T-cell (primary cell): ENCODE results near the gene MBP. TPM values are rescaled to one million over a fixed set of nuclear protein-coding genes. Genes with fewer than 3 reads are reported as not detected.

Source experiments
- ATAC-seq, 4 experiments: fragments of 200-7000 bp in 3 of 4; fragments of 150-1000 bp in 1 of 4; cut with Tn5 transposase; replicated peaks in 1 of 4; 1 replicate in 3 of 4; 2 replicates in 1 of 4; pipeline ENCODE4 v1.10.0; 2021; ENCODE audit warnings: moderate library complexity in 3 of 4, mild to moderate bottlenecking in 2 of 4, moderate number of reproducible peaks in 1 of 4
- CTCF ChIA-PET, 2 donors: fragments of 300-600 bp; sonication (Branson Sonifier 250); formaldehyde crosslinking; loops; one replicate each; lab custom pipeline; 2022; ENCODE audit warnings: antibody characterized with exemption in 2 of 2; lab: Charles Lee
- POLR2A ChIA-PET, 2 donors: fragments of 300-600 bp; sonication (Branson Sonifier 250); formaldehyde crosslinking; loops; one replicate each; lab custom pipeline; 2022; ENCODE audit warnings: antibody characterized with exemption in 2 of 2; lab: Charles Lee
- DNase-seq, 35 experiments: peaks; one replicate each; pipeline versions ENCODE4 v3.0.0 to v3.0.0-alpha.2; 2013 to 2023
- H3K27ac ChIP-seq: one replicate; pipeline ENCODE4 v1.5.1; 2013; ENCODE audit warnings: low read length
- H3K27me3 ChIP-seq, 2 experiments: replicated peaks in 1 of 2; 1 replicate in 1 of 2; 2 replicates in 1 of 2; pipeline versions ENCODE4 v1.6.1 to v1.7.0; 2013; ENCODE audit warnings: low read length in 1 of 2, mixed read lengths in 1 of 2; ENCODE audit not compliant: control insufficient read depth in 2 of 2, insufficient read depth in 2 of 2; ENCODE audit errors: extremely low read depth in 1 of 2
- H3K36me3 ChIP-seq, 2 donors: 1 replicate in 1 of 2; 2 replicates in 1 of 2; pipeline versions ENCODE4 v1.6.1 to v1.7.0; 2013; ENCODE audit warnings: low read length in 1 of 2; ENCODE audit not compliant: control insufficient read depth in 2 of 2, insufficient read depth in 1 of 2; ENCODE audit errors: extremely low read depth in 1 of 2
- H3K4me1 ChIP-seq, 2 experiments: 1 replicate in 1 of 2; 2 replicates in 1 of 2; pipeline versions ENCODE4 v1.6.1 to v1.7.0; 2013; ENCODE audit warnings: low read length in 2 of 2, mixed read lengths in 1 of 2; ENCODE audit not compliant: insufficient read depth in 2 of 2, control insufficient read depth in 1 of 2; ENCODE audit errors: extremely low read depth in 1 of 2
- H3K4me3 ChIP-seq, 2 donors: 1 replicate in 1 of 2; 2 replicates in 1 of 2; pipeline versions ENCODE4 v1.5.1 to v1.7.0; 2013; ENCODE audit warnings: mild to moderate bottlenecking in 2 of 2, low read length in 1 of 2, moderate library complexity in 1 of 2; ENCODE audit not compliant: control insufficient read depth in 1 of 2; ENCODE audit errors: extremely low read depth in 1 of 2
- H3K9me3 ChIP-seq: 2 replicates; pipeline ENCODE4 v1.7.0; 2013
- H3K27ac Mint-ChIP-seq, 2 donors: one replicate each; pipeline ENCODE4 v1.8.0; 2020 to 2021; ENCODE audit warnings: mild to moderate bottlenecking in 2 of 2, mixed read lengths in 2 of 2
- H3K27me3 Mint-ChIP-seq, 2 donors: one replicate each; pipeline ENCODE4 v1.8.0; 2021 to 2022; ENCODE audit warnings: mixed read lengths in 2 of 2
- H3K36me3 Mint-ChIP-seq: one replicate; pipeline ENCODE4 v1.8.0; 2021; ENCODE audit warnings: mixed read lengths
- H3K4me1 Mint-ChIP-seq, 3 donors: one replicate each; pipeline ENCODE4 v1.8.0; 2020 to 2022; ENCODE audit warnings: mixed read lengths in 3 of 3, mild to moderate bottlenecking in 1 of 3
- H3K4me3 Mint-ChIP-seq, 3 donors: one replicate each; pipeline ENCODE4 v1.8.0; 2020 to 2022; ENCODE audit warnings: mild to moderate bottlenecking in 3 of 3, mixed read lengths in 3 of 3, moderate library complexity in 3 of 3
- H3K9me3 Mint-ChIP-seq, 3 donors: one replicate each; pipeline ENCODE4 v1.8.0; 2020 to 2022; ENCODE audit warnings: mixed read lengths in 3 of 3
- whole genome bisulfite sequencing: methylation state at CpG from one replicate; pipeline ENCODE4 v1.1.5; 2013; ENCODE audit warnings: missing lambda C conversion rate; ENCODE audit not compliant: insufficient coverage; 5-methylcytosine and 5-hydroxymethylcytosine counted together
- total RNA-seq, 35 experiments: library from RNA in 6 of 35; stranded (reverse) in 6 of 35; fragments of 120-200 nt in 1 of 35; gene quantifications; one replicate each; pipeline versions ENCODE4 v1.2.1 to v1.2.4 and lab custom pipeline; 2013 to 2026

MBP gene
- total RNA-seq, 5 donors from 2014 or later (not counting 1 experiment from before 2014, with no cell fraction given) = 114 to 185 (median 152) TPM

DNA sequence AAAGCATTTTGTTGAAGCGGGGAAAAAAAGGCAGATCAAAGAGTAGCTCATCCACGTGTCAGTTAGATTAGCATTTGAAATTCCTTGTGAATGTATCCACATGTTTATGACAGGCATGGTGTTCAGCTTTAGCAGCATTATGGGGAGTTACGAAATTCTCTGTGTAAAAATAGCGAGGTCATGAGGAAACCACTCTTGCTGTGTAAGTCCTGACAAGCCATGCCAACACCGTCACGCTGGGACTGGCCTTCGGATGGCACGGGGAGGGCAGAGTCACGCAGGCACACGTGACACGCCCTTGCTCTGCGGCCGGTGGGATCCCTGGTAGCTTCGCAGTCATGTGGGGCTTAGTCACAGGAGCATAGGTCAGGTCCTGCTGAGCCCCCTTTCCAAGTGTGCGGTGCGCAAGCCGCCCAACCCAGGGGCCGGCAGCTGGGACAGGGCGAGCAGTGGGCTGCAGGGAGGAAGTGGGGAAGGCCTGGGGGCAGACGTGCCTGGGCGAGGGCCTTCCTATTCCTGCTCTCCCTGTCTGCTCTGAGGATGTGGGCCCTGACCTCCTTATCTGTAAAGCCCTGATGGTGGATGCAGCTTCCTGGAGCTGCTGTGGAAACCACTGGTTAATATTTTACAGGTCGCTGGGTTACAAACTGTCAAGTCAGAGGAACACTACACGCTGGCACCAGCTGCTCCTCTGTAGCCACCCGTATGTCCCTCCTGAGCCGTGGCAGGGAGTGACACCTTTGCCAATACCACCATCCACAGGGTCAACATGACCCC is 18.0 kb downstream of the MBP start:
- Mint-ChIP-seq H3K36me3 (peaks cover 36% of the 10 kb centered on the region), H3K4me1 (peaks cover 86 to 92% (median 91%) of the 10 kb centered on the region in 3 donors), H3K9me3 (no peaks in the 10 kb centered on the region), H3K27ac (peak overlapping the region; percentile 89 to 90), H3K27me3 (no peaks in the 10 kb centered on the region), H3K4me3 (peak overlapping the region in 2 of 3 donors; percentile 9 to 54)
- no peaks in the 10 kb centered on the region for H3K9me3 ChIP-seq
- ATAC-seq (peak; percentile 32 to 55 (median 46)), DNase-seq (peak in 12 of 35 experiments; percentile 19 to 62 (median 38))
- 59% methylated on average over 15 of the region's 25 CpGs for WGBS
- no peaks in the 10 kb centered on the region for H3K27me3 ChIP-seq
- H3K36me3 ChIP-seq = peaks cover 5 to 55% of the 10 kb centered on the region in 2 donors
- peak overlapping the region; percentile 56 for H3K27ac ChIP-seq
- CTCF ChIA-PET = interaction anchor here in 1 of 2 donors (0.6 to 2.3 kb wide), 3 partner anchors 10 to 201 kb away, joined by 3 to 8 read pairs (median 6); no protein-coding TSS in a partner anchor
- H3K4me1 ChIP-seq = peaks cover 16 to 84% of the 10 kb centered on the region in 2 experiments
- POLR2A ChIA-PET = interaction anchor here (0.6 to 1.3 kb wide), 3 partner anchors 9 to 130 kb away, joined by 3 to 4 read pairs (median 4); no protein-coding TSS in a partner anchor
- H3K4me3 ChIP-seq = no peak overlapping the region

DNA sequence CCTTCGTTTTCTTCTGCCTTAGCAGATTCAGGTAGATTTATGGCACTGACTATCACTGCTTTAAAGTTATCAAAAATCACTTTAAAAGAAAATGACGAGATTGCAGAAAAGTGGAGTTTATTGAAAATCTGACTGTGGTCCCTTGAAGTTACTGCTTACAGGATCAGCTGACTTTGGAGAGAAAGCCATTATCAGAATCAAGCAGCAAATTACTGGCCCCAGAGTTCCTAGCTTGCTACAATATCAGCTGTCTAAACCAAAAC is 18.5 kb downstream of the MBP start:
- Histone ChIP-seq H3K27me3 (no peaks in the 10 kb centered on the region), H3K4me3 (no peak overlapping the region), H3K36me3 (peaks cover 2 to 50% of the 10 kb centered on the region in 2 donors), H3K27ac (peak overlapping the region; percentile 56), H3K4me1 (peaks cover 16 to 82% of the 10 kb centered on the region in 2 experiments), H3K9me3 (no peaks in the 10 kb centered on the region)
- peak in 1 of 35 experiments; percentile 0 for DNase-seq
- ATAC-seq = no peak
- no CpG with 5 or more reads among the region's 2 CpGs for WGBS
- Mint-ChIP-seq H3K27me3 (no peaks in the 10 kb centered on the region), H3K4me1 (peaks cover 86 to 92% (median 91%) of the 10 kb centered on the region in 3 donors), H3K4me3 (peak overlapping the region in 1 of 3 donors; percentile 54), H3K36me3 (peaks cover 36% of the 10 kb centered on the region), H3K27ac (peak overlapping the region; percentile 89 to 90), H3K9me3 (no peaks in the 10 kb centered on the region)
- POLR2A ChIA-PET = interaction anchor here in 1 of 2 donors (0.6 to 1.3 kb wide), 2 partner anchors 9 to 96 kb away, joined by 3 to 4 read pairs; no protein-coding TSS in a partner anchor
- CTCF ChIA-PET = interaction anchor here in 1 of 2 donors (0.6 to 2.3 kb wide), 3 partner anchors 10 to 201 kb away, joined by 3 to 8 read pairs (median 6); no protein-coding TSS in a partner anchor

DNA sequence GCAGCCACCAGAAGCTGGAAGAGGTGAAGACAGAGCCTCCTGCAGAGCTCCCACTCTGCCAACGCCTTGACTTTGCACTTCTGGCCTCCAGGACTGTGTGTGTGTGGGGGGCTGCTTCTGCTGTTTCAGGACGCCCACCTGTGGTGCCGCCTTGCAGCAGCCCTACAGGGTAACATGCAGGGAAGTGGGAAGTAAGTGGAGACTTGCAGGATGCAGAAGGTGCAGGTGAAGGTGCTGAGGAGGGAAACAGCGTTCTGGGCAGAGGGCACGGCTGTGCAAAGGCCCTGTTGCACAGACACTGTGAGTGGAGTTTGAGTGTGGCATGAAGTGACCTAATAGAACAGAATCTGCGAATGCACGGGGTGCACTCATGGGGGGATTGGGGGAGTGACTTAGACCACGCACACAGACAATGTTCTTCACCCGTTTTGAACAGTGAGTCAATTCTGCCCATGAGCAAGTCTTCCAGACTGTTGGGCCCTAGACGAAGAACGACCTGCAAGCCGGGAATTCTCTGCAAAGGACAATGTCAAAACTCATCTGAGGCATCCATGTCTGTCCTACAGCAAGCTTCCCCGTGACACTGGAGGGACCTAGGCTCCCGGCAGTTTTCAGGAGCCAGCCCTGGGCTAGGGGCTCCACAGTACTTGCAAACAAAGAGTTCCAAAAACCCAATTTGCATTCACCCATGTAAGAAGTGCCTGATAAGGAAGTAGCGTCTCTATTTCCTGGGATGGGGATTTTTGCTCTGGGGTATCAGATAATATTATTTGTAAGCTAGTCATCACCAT is 19.0 kb downstream of the MBP start:
- Mint-ChIP-seq H3K36me3 (peaks cover 32% of the 10 kb centered on the region), H3K27me3 (no peaks in the 10 kb centered on the region), H3K4me1 (peaks cover 86 to 91% (median 91%) of the 10 kb centered on the region in 3 donors), H3K9me3 (no peaks in the 10 kb centered on the region), H3K4me3 (peak overlapping the region in 1 of 3 donors; percentile 54), H3K27ac (peak overlapping the region; percentile 89 to 90)
- no peaks in the 10 kb centered on the region for H3K9me3 ChIP-seq
- H3K4me1 ChIP-seq = peaks cover 16 to 82% of the 10 kb centered on the region in 2 experiments
- ChIA-PET POLR2A (interaction anchor here in 1 of 2 donors (0.6 to 1.3 kb wide), 2 partner anchors 10 to 97 kb away, joined by 3 to 4 read pairs; no protein-coding TSS in a partner anchor), CTCF (interaction anchor here in 1 of 2 donors (0.6 to 2.3 kb wide), 4 partner anchors 10 to 202 kb away, joined by 3 to 8 read pairs (median 4); no protein-coding TSS in a partner anchor)
- H3K36me3 ChIP-seq = peaks cover 0 to 46% of the 10 kb centered on the region in 2 donors
- DNase-seq (peak in 2 of 35 experiments; percentile 3 to 18), ATAC-seq (no peak)
- H3K27ac ChIP-seq = peak overlapping the region; percentile 56
- WGBS = 89% methylated on average over 13 of the region's 15 CpGs
- H3K4me3 ChIP-seq = no peak overlapping the region
- H3K27me3 ChIP-seq = no peaks in the 10 kb centered on the region

DNA sequence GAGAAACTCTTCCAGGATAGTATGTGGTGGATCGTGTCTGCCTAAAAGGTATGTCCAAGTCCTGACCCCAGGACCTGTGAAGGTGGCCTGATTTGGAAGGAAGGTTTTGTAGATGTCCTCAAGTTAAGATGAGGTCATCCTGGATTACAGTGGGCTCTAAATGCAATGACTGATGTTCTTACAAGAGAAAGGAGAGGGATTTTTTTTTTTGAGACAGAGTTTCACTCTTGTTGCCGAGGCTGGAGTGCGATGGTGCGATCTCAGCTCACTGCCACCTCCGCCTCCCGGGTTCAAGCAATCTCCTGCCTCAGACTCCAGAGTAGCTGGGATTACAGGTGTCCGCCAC is 19.9 kb downstream of the MBP start:
- peaks cover 0 to 42% of the 10 kb centered on the region in 2 donors for H3K36me3 ChIP-seq
- POLR2A ChIA-PET = interaction anchor here in 1 of 2 donors (0.9 kb wide), 1 partner anchor 13 kb away, joined by 3 read pairs; no protein-coding TSS in a partner anchor
- no peaks in the 10 kb centered on the region for H3K9me3 Mint-ChIP-seq
- H3K27ac ChIP-seq = no peak overlapping the region
- H3K4me3 ChIP-seq = no peak overlapping the region
- H3K27me3 ChIP-seq = no peaks in the 10 kb centered on the region
- no peaks in the 10 kb centered on the region for H3K9me3 ChIP-seq
- CTCF ChIA-PET = interaction anchor here in 1 of 2 donors (1.4 kb wide), 1 partner anchor 11 kb away, joined by 3 read pairs; no protein-coding TSS in a partner anchor
- H3K4me3 Mint-ChIP-seq = peak overlapping the region in 1 of 3 donors; percentile 39
- H3K4me1 Mint-ChIP-seq = peaks cover 95 to 97% (median 95%) of the 10 kb centered on the region in 3 donors
- H3K27ac Mint-ChIP-seq = peak overlapping the region; percentile 83 to 90
- H3K4me1 ChIP-seq = peaks cover 22 to 85% of the 10 kb centered on the region in 2 experiments
- H3K27me3 Mint-ChIP-seq = no peaks in the 10 kb centered on the region
- peaks cover 32% of the 10 kb centered on the region for H3K36me3 Mint-ChIP-seq
- 92% methylated on average over 4 of the region's 7 CpGs for WGBS
- DNase-seq (no peak), ATAC-seq (no peak)

DNA sequence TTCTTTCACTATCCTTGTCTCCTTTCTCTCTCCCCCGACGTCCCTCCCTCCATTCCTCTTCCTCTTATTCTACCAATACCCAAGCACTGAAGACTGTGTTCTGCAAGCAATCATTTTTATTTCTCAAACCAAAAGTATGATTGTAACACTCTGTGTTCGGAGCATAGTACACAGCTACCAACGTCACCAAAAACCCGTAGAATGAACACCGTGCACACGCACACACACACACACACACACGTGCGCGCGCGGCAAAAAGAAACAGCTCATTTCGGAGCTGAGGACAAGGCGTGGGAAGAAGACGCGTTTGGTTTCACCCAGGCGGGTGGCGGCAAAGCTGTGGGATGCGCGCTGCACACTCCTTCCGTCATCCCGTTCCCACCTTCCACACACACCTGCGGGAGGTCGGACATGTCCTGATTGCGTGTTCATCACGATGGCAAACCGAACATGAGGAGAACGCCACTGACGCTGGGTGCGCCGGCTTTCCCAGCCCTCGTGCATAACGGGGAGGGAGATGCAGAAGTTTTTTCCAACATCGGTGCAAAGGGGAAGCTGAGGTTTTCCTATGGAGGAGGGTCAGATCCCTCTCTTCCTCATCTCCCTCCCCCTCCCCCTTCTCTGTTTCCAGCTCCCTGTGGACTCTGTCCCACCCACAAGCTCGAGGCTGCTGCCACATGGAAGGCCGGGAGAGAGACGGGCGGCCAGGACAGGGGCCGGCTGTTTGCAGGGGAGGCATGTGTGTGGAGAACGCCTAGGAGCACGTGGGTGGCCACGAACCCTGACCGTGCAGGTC is 20.4 kb downstream of the MBP start:
- Mint-ChIP-seq H3K36me3 (peaks cover 32% of the 10 kb centered on the region), H3K4me3 (peak overlapping the region in 1 of 3 donors; percentile 39), H3K27me3 (no peaks in the 10 kb centered on the region), H3K9me3 (no peaks in the 10 kb centered on the region), H3K4me1 (peaks cover 96 to 98% (median 97%) of the 10 kb centered on the region in 3 donors), H3K27ac (peak overlapping the region; percentile 83 to 90)
- H3K4me1 ChIP-seq = peaks cover 27 to 87% of the 10 kb centered on the region in 2 experiments
- H3K4me3 ChIP-seq = no peak overlapping the region
- no peaks in the 10 kb centered on the region for H3K9me3 ChIP-seq
- ATAC-seq = peak in 1 of 4 experiments; percentile 18
- peaks cover 0 to 42% of the 10 kb centered on the region in 2 donors for H3K36me3 ChIP-seq
- CTCF ChIA-PET = interaction anchor here in 1 of 2 donors (1.4 kb wide), 1 partner anchor 11 kb away, joined by 3 read pairs; no protein-coding TSS in a partner anchor
- WGBS = 93% methylated on average over 26 of the region's 43 CpGs
- DNase-seq = peak in 2 of 35 experiments; percentile 4 to 23
- POLR2A ChIA-PET = interaction anchor here (0.6 to 0.9 kb wide), 5 partner anchors 9 to 19 kb away, joined by 3 to 6 read pairs (median 3); no protein-coding TSS in a partner anchor
- H3K27ac ChIP-seq = no peak overlapping the region
- no peaks in the 10 kb centered on the region for H3K27me3 ChIP-seq
